Left ventricle myocardium superior (tissue), 1 donor: ENCODE results near the gene SLIT1. TPM values are rescaled to one million over a fixed set of nuclear protein-coding genes. Genes with fewer than 3 reads are reported as not detected.

ENCODE experiments used
- ATAC-seq: fragments of 200-7000 bp; cut with Tn5 transposase; one replicate; pipeline ENCODE4 v1.9.1; 2020; ENCODE audit warnings: mild to moderate bottlenecking, moderate library complexity
- DNase-seq: peaks from one replicate; pipeline ENCODE4 v3.0.0-alpha.2; 2020
- intact Hi-C: fragments of 100-400 bp; cut with micrococcal nuclease; formaldehyde crosslinking; loops from one replicate; pipeline ENCODE4 v1.11.0; 2022
- total RNA-seq: library from RNA; stranded (reverse); fragmentation: NEBNext Ultra II Directional; extraction: Animal tissue kit (Norgen Biotek cat#: 25700); gene quantifications from one replicate; pipeline ENCODE4 v1.2.1, GENCODE V29; 2021
- donor health status: DM: no; HTN: yes; CAD: no; lungs with severe emphysema.

Gene SLIT1
- total RNA-seq, 1 donor from 2014 or later: 0.17 TPM

GRCh38 chr10:97127509-97127908 is 58.2 kb downstream of the SLIT1 start:
- intact Hi-C loops: no loop called here
- DNase-seq (no peak), ATAC-seq (no peak)

GRCh38 chr10:97124211-97124610 is 61.5 kb downstream of the SLIT1 start:
- intact Hi-C loops: no loop called here
- no peak for ATAC-seq
- DNase-seq: no peak

GRCh38 chr10:97123765-97124164 is 62.0 kb downstream of the SLIT1 start:
- DNase-seq: no peak
- intact Hi-C loops: no loop called here
- ATAC-seq: no peak

- no peak for ATAC-seq
- DNase-seq: no peak
- intact Hi-C loops: no loop called here
Measured at GRCh38 chr10:97121041-97121440, 64.7 kb downstream of the SLIT1 start.

- no peak for DNase-seq
- no peak for ATAC-seq
- intact Hi-C loops: no loop called here
Measured at GRCh38 chr10:97120370-97120769, 65.4 kb downstream of the SLIT1 start.

- ATAC-seq: no peak
- DNase-seq: no peak
- intact Hi-C loops: no loop called here
Measured at GRCh38 chr10:97119058-97119745, 66.6 kb downstream of the SLIT1 start.

GRCh38 chr10:97117372-97117771 is 68.4 kb downstream of the SLIT1 start:
- intact Hi-C loops: loop anchor here (2.0 kb wide), 1 partner anchor 45 kb away; no protein-coding TSS in a partner anchor
- ATAC-seq (peak; percentile 58), DNase-seq (no peak)

- intact Hi-C loops: loop anchor here (2.0 kb wide), 1 partner anchor 44 kb away; no protein-coding TSS in a partner anchor
- no peak for ATAC-seq
- DNase-seq: no peak
Measured at GRCh38 chr10:97116462-97117162, 69.1 kb downstream of the SLIT1 start.

- intact Hi-C loops: loop anchor here (2.0 kb wide), 1 partner anchor 43 kb away; no protein-coding TSS in a partner anchor
- ATAC-seq (no peak), DNase-seq (no peak)
Measured at GRCh38 chr10:97115846-97116245, 69.9 kb downstream of the SLIT1 start.

GRCh38 chr10:97111615-97112014 is 74.1 kb downstream of the SLIT1 start:
- no peak for DNase-seq
- no peak for ATAC-seq
- intact Hi-C loops: no loop called here

- ATAC-seq (no peak), DNase-seq (no peak)
- intact Hi-C loops: no loop called here
Measured at GRCh38 chr10:97109547-97109946, 76.2 kb downstream of the SLIT1 start.

- ATAC-seq: no peak
- DNase-seq: no peak
- intact Hi-C loops: no loop called here
Measured at GRCh38 chr10:97107551-97107950, 78.2 kb downstream of the SLIT1 start.

GRCh38 chr10:97106207-97106606 is 79.6 kb downstream of the SLIT1 start:
- DNase-seq (no peak), ATAC-seq (no peak)
- intact Hi-C loops: no loop called here

GRCh38 chr10:97105303-97105702 is 80.5 kb downstream of the SLIT1 start:
- ATAC-seq (no peak), DNase-seq (no peak)
- intact Hi-C loops: no loop called here

- intact Hi-C loops: no loop called here
- ATAC-seq: no peak
- DNase-seq: no peak
Measured at GRCh38 chr10:97103316-97104080, 82.3 kb downstream of the SLIT1 start.

GRCh38 chr10:97102441-97102840 is 83.3 kb downstream of the SLIT1 start:
- ATAC-seq: peak; percentile 97
- peak; percentile 67 for DNase-seq
- intact Hi-C loops: no loop called here

GRCh38 chr10:97101166-97101940 is 84.4 kb downstream of the SLIT1 start:
- intact Hi-C loops: no loop called here
- DNase-seq (no peak), ATAC-seq (no peak)

- ATAC-seq: no peak
- intact Hi-C loops: no loop called here
Measured at GRCh38 chr10:97100657-97101056, 85.1 kb downstream of the SLIT1 start.

GRCh38 chr10:97099868-97100267 is 85.9 kb downstream of the SLIT1 start:
- ATAC-seq: no peak

More at GRCh38 chr10:97100657-97101056, 85.1 kb downstream of the SLIT1 start:
- no peak for DNase-seq

More at GRCh38 chr10:97099868-97100267, 85.9 kb downstream of the SLIT1 start:
- intact Hi-C loops: no loop called here
- DNase-seq: no peak
